Inflammatory macrophage treated with lipopolysaccharide for 1 hour (primary cell): ENCODE results near the gene HEXD.
"Not testable (repeated sequence)": the region's sequence is repeated elsewhere in the genome, so short reads cannot be mapped to it uniquely, and the experiment has no call there.

Experiments used
- DNase-seq, 2 donors: peaks; one replicate each; pipeline ENCODE4 v3.0.0-alpha.2; 2020 to 2022

The HEXD gene

GRCh38 chr17:82441691-82442487, 23.7 kb downstream of the HEXD start:
- DNase-seq: no peak

GRCh38 chr17:82442643-82443464, 24.7 kb downstream of the HEXD start:
- no peak for DNase-seq

GRCh38 chr17:82443465-82444283, 25.5 kb downstream of the HEXD start:
- no peak for DNase-seq

DNA sequence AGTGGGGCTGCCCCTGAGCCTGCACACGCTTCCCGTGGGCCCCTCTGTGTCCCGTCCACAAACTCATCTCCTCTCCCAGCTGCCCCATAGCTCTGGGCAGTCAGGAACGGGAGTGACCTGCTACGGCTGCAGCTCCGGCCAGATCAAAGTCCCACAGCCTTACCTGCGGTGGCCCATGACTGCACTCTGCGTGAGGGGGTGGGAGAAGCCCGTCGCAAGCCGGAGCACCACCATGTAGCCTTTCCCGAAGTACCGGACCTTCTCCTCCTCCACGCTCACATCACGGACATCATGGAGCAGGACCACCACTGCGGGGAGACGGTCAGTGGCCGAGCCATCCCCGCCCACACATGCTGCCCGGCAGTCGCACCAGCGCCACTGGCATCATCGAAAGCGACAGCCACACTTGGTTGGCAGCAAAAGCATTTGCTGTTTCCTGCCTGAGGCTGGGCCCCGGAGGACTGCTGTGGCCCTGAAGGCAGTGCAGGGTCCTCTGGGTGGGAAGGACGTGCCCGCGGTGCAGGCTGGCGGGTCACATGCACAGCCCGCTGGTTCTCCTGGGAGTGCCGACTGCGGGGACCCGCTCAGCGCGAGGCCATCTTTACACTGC, 26.2 kb downstream of the HEXD start:
- DNase-seq: no peak

GRCh38 chr17:82444941-82445521, 26.9 kb downstream of the HEXD start:
- DNase-seq: no peak

- no peak for DNase-seq
Measured at GRCh38 chr17:82445542-82445941, 27.4 kb downstream of the HEXD start.

- DNase-seq: no peak
Measured at GRCh38 chr17:82446124-82446523, 28.0 kb downstream of the HEXD start.

GRCh38 chr17:82446649-82447048, 28.5 kb downstream of the HEXD start:
- no peak for DNase-seq

DNA sequence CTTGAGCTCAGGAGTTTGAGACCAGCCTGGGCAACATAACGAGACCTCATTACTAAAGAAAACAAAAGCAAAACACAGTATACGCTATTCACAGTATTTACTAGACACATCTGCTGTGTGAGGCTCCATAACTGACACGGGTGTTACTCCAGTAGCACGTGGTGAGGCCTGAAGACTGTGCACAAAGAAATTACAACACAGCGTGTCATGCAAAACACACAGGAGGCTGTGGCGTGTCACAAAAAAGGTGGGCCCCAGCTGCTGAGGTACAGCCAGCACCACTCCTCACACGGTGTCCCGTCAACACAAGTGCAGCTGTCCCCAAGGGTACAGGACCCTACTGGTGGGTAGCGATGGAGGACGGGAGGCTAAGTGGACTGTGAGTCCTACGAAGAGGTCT, 29.7 kb downstream of the HEXD start:
- no peak for DNase-seq

- DNase-seq: peak in 1 of 2 donors; percentile 36
Measured at GRCh38 chr17:82449131-82449882, 31.2 kb downstream of the HEXD start.

DNA sequence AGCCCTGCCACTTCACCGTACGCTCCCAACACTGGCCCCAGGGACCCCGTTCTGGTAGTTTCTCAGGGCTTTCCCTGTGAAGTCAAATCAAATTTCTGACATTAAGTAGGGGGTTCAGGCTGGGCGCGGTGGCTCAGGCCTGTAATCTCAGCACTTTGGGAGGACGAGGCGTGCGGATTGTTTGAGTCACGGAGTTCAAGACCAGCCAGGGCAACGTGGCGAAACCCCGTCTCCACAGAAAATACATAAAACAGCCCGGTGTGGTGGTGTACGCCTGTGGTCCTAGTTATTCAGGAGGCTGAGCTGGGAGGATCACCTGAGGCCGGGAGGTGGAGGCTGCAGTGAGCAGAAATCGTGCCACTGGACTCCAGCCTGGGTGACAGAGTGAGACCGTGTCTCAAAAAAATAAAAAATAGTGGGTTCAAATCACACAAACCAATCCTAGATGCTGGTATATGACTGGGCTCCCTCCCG, 31.8 kb downstream of the HEXD start:
- peak in 1 of 2 donors; percentile 10 for DNase-seq

DNA sequence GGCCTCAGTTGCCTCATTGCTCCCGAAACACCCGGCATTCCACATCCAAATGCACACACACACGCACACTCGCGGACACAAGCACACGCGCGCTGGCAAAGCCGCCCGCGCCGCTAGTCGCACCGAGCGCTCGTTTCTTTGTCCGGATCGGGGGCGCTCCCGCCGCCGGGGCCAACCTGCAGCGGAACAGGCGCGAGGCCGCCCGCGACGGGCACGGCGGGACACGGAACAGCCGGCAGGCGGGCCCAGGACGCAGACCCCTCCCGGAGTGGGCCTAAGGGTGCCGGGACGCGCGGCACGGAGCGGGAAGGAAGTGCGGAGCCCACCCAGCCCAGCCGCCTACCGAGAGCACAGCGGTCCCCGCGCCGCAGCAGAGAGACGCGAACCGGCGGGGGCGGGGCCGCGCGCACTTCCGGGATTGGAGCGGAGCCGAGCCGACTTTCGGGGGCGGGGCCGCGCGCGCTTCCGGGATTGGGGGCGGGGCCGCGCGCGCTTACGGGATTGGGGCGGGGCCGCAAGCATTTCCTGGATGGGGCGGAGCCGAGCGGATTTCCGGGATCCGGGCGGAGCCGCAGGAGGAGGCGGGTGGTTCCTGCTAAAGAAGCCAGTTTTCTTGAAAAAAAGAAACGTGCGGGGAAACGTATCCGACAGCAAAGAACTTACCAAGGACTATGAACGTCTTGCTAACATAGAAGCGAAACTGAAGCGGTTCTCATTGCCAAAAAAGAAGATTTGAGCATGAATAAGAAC, 32.4 kb downstream of the HEXD start, which contains the start of gene CYBC1:
CYBC1 (minus strand) TSS at position 396 of the 750 bp plus-strand sequence. CDS start 1,498 bp downstream, outside the sequence.
- peak; percentile 89 to 98 for DNase-seq

GRCh38 chr17:82452162-82452561, 34.0 kb downstream of the HEXD start:
- no peak for DNase-seq

GRCh38 chr17:82453151-82453550, 35.0 kb downstream of the HEXD start:
- DNase-seq: not testable (repeated sequence)

- DNase-seq: not testable (repeated sequence)
Measured at GRCh38 chr17:82453706-82454105, 35.6 kb downstream of the HEXD start.

- DNase-seq: peak; percentile 44 to 84
Measured at GRCh38 chr17:82457073-82457928, 39.2 kb downstream of the HEXD start.

DNA sequence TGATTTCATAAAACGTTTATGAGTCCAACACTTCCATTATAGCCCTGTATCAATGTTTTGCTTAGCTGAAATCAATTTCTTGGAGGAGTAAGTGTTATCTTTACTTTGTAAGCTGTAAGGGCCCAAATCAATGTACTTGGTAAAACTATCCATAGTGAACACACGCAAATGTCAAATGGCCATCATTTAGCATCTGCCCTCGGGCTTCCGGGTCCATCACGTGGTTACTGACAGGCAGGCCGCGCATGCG, 39.7 kb downstream of the HEXD start:
- peak; percentile 88 to 91 for DNase-seq

DNA sequence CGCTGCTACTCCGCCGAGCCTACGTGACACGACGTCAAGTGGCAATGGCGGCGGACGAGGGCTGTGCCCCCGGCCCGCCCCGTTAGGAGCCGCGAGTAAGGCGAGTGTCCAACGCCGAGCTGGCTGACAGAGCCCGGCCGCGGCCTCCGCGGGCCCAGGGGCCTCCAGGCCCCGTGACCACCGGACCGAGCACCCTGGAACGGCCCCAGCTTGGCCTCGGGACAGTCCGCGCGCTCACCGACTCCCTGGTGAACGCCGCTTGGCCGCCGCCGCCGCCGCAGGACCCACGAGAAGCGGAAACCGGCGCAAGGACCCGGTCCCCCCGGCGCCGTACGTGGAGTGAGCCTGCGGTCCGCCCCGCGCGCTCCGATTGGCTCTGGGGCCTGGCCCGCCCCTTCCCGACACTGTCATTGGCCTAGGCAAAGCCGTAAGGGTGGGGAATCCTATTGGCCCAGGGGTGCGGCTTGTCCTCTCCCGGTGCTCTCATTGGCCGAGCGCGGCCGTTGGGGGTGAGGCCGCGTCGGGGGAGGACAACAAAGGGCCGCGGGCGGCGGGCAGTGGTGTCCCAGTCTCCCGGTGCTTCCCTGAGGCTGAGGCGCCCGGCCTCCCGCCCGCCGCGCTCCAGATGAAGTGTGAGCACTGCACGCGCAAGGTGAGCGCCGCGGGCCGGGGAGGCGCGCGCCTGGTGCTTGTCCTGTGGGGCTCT, 40.2 kb downstream of the HEXD start, which contains the start of gene NARF:
NARF (plus strand) TSS at position 563 of the 706 bp plus-strand sequence; CDS start at position 626, 63 bp downstream.
- peak; percentile 96 to 98 for DNase-seq

GRCh38 chr17:82458885-82459424, 40.8 kb downstream of the HEXD start:
- peak in 1 of 2 donors; percentile 7 for DNase-seq
